ENCODE measurements around the gene PUS1.

The PUS1 gene

DNA sequence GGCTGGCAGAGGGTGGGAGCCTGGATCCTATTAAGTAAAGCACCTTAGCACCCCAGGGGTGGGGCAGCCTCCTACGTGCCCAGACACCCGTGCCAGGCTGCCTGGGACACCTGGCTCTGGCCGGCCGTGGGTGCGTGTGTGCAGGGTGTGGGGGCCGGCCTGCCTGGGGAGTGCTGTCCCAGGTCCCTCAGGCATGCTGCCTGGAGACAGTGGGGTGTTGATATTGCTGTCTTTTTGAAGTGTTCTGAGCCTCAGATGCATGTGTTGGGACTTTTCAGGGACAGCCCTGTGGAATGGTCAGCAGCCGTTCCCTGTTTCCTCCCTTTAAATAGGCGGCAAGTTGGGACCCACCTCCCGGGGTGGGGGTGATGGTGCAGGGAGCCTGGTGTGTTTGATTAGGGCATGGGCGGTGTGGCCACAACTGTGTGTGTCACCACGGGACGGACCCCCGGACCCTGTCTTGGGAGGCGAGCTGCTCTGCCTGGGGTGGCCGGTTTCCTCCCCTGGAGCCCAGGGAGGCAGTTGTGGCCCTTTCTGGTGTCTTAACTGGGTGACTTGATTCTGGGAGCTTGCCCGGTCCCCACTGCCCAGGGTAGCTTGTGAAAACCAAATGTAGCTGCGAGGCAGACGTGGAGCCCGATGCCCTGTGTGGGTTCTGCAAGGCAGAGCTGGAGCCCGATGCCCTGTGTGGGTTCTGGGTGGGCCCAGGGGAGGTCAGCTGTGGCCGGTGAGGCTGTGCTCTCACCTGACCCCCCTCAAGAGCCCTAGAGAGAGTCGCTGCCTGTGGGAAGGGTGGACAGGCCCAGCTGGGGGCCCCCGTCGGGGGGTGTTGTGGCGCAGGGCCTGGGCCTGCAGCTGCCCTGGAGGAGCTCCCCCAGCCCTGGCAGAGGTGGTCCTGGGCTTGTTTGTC is 26.5 kb upstream of the PUS1 start:
- DNase-seq (ENCODE audit: low read depth) = no peak

DNA sequence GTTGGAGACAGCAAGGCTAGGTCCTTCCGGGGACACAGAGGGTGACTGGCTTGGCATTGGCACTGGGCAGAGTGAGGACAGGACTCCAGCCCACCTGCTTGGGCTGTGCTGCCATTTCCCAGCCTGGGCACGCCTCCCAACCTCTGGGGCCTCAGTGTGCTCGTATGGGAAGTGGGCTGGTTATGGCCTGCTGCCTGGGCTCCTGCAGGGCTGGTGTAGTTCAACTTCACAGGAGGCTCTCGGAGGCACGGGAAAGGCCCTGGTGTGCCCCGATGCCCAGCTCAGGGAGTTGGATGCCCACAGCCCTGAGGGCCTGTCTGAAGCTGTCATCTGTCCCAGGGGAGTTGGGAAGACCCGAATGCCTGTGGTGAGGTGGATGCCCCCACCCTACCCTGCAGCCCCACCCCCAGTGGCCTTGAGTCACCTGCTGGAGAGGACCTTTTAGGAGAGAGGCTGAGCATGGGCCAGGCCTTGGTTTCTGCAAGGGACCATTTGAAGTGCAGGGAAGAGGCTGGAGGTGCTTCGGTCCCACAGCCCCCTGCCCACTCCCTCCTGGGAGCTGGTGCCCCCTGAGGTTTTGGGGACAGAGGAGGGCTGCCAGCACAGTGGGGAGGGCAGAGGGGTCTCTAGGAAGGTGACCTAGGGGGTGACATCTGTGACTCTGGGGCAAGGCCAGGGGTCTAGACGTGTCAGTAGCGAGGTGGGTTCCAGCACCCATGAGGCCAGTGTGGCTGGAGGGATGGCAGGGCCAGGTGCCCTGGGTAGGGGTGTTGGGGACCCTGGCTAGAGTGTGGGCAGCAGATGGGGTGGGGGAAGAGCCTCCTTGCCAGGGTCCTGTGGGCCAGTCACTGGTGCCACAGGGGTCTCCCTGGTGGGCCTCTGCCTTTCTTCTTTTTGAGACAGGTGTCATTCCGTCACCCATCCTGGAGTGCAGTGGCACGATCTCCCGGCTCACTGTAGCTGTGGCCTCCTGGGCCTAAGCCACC is 25.5 kb upstream of the PUS1 start:
- DNase-seq (ENCODE audit: low read depth) = no peak

DNA sequence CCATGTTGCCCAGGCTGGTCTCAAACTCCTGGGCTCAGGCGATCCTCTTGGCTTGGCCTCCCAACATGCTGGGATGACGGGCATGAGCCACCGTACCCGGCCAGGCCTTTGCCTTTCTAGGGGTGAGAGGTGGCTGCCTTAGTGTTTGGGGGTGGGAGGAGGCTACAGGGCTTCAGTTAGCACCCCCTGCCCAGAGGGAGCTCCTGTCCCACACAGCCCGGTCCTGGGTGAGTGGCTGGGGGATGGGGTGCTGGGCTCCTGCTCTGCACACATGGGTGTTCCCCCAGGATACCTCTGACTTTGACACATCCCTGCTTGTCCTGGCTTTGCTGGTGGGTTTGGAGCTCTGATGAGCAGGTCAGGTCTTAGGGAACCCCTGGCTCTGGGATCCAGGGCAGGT is 24.7 kb upstream of the PUS1 start:
- DNase-seq (ENCODE audit: low read depth) = no peak

DNA sequence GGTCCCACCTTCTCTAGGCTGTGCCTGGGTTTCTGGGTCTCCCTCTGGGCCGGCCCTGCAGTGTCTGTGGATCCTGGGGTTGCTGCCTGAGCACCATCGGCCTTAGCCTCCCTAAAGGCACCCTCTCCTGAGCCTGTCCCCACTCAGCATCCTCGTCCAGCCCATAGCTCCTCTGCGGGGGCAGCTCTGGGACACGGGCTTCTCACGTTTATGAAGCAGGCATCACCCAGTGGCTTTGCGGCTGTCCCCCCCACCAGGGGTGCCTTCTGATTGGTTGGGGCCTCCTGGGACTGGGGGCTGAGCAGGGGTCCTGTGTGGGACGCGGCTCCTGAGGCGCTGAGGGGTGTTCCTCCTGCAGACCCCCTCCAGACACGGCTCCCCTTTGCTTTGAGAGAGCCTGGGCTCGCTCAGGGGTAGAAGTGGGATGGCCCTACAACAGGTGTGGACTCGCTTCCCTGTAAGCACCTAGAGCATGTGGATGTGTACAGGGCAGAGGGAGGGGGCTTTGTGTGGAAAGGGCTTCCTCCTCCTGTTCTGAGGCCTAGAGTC is 23.9 kb upstream of the PUS1 start:
- no peak for DNase-seq (ENCODE audit: low read depth)

DNA sequence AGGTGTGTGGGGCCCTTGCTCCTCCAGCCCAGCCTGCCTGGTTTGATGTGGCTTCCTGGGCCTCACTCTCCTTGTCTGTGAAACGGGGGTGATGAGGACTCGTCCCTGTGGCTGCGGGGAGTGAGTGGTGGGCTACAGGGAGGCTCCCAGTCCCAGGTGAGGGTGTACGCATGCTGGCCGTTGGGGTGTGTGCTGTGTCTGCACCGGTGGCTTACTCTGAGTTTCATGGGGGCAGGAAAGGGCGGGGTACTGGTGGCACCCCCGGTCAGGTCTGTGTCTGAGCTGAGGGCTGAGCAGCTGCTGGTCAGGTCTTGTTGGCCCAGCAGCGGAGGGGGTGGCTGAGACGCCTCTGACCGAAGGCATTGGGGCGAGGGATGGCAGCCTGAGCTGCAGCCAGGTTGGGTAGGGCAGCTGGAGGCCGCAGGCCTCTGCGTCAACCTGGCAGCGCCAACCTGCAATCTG is 23.4 kb upstream of the PUS1 start:
- no peak for DNase-seq (ENCODE audit: low read depth)

DNA sequence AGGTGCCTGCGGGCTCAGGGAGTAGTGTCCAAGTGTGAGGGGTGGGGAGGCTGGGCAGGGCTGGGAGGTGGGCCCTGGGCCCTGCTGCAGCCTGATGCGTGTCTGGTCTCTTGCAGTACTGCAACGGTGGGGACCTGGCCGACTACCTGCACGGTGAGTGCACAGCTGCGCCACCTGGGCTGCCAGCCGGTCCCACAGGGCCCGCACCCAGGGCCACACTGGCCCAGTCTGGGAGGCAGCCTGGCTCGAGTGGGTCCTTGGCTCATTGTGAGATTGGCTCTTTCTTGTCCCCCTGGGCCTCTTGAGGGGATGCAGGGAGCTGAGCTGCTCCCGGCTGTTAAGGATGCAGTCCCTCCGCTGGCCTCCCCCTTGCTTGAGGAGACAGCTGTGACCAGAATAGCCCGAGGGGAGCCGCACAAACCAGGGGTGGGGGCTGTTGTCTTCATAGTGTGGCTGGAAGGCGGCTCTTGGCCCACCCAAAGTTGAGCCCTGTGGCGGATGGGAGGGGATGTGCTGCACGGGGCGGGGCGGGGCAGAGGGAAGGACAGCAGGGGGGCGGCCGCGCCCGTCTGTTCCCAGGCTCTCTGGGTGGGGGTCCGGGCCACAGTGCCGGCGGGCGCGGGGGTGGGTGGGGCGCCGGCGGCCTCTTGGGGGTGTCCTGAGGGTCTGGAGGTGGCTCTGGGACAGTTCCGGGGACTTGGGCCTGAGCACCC is 21.5 kb upstream of the PUS1 start:
- no peak for DNase-seq (ENCODE audit: low read depth)

DNA sequence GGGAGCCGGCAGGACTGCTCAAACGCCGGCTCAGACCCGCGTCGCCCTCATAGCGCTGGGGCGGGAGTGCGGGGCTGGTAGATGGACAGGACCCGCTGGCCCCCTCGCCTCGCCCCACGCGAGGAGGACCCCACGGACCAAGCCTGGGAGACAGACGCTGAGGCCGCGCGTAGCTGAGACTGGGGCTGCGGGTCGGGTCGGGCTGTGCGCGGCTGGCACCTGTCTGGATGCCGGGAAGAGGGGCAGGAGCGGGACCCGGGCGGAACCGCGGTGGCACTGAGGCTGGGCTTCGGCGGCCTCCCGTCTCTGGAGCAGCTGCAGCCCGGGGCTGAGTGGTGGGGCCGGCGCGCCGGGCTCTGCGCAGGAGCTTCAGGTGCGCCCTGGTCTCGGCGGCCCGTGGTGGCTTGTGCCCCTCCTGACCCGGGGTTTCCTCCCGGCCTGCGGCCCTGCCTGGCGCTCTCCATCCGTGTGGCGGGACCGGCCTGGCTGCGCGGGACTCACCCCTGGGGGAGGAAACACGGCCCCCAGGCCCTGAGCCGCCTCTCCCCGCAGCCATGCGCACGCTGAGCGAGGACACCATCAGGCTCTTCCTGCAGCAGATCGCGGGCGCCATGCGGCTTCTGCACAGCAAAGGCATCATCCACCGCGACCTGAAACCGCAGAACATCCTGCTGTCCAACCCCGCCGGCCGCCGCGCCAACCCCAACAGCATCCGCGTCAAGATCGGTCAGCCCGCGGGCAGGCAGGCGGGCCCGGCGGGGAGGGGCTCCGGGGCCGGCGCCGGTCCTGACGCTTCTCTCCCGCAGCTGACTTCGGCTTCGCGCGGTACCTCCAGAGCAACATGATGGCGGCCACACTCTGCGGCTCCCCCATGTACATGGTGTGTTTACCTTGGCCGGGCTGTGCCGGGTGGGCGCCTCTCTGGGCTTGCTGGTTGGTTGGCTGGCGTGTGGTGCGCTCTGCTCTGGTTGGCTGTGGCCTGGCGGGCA is 20.7 kb upstream of the PUS1 start:
- no peak for DNase-seq (ENCODE audit: low read depth)

DNA sequence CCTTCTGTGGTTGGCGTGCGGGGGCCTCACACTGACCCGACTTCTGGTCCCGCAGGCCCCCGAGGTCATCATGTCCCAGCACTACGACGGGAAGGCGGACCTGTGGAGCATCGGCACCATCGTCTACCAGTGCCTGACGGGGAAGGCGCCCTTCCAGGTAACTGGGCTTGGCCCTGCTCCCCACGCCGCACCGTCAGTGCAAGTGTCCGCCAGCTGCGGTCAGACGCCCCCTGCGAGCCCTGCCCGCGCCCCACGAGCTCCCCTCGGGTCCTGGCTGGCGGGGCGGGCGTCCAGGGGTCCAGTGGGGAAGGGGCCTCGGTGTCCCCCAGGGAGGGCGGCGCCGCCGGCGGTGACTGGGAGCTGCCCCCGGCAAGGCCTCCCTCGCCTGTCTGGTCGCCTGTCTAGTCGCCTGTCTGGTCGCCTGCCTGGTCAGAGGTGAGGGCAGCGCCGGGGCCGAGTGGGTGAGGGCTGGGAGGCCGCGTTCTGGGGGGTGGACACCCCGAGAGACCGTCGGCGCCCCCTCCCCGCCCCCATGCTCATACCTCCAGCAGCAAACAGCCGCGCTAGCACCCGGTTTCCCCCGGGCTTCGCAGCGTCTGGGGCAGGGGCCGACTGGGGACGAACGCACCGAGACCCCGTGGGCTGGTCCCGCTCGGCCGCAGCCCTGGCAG is 19.9 kb upstream of the PUS1 start:
- DNase-seq (ENCODE audit: low read depth) = no peak

DNA sequence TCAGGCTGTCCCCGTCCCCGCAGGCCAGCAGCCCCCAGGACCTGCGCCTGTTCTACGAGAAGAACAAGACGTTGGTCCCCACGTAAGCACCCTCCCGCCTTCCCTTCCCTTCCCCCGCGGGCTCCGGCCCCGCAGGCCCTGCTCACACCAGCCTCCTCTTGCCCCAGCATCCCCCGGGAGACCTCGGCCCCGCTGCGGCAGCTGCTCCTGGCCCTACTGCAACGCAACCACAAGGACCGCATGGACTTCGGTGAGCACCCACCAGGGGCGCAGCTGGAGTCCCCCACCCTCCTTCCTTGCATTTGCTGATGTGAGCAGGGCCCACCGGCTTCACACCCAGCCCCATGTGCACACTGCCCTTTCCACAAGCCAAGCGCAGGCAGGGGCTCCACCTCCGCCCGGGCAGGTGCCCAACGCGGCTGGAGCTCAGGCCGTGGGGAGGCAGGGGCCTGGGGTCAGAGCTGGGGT is 19.3 kb upstream of the PUS1 start:
- DNase-seq (ENCODE audit: low read depth) = no peak

DNA sequence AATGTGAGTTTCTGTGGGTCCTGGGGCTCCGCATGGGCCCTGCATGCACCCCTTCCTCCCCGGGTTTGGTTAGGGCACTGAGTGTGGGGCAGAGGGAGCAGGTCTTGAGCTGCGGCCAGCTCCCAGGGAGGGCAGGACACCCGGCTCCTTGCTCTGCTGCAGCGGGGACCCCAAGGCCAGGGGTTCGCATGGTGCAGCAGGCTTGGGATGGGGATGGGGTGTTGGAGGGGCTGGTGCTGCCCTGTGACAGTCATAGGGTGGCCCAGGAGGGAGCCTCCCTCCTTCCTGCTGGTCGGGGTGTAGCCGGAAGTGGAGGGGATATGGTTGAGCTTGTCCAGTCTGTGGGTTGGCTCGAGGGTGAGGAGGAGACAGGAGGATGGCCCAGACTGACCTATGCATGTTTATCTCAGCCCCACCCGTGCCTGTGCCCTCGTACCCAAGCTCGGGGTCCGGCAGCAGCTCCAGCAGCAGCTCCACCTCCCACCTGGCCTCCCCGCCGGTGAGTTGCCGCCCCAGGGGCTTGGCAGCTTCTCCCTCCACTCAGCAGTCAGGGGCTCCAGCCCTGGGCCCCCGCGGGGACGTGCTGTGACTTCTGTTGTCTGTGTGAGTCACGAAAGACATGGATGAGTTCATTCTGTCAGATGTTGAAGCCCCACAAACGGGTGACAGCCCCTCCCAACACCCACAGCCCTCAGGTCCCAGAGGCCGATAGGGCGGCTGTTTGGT is 18.6 kb upstream of the PUS1 start:
- DNase-seq (ENCODE audit: low read depth) = no peak

DNA sequence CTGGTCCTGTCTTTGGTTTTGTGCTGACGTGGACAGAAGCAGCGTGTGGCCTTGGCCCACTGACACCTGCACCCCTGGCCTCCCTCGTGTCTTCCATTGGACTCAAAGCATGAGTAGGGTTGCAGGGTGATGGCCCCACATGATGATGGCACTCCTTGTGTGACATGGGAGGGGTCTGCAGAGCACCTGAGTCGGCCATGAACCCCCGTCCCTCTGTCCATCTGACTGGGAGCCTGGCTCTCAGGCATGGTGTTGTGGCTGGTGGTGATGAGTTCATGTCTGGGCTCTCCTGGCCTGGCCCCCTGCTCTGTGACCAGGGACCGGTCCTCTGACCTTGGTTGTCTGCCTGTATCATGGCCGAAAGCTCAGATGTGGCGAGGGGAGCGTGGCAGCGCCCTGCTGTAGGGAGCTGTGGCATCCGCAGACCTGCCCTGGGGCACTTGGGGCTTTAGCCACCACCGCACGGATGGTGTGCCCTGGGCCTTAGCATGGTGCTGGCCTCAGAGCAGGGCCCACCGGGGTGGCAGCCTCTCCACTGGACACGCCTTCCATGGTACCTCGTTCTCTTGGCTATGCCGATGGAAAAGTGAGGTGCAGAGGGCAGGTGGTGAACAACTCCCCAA is 17.9 kb upstream of the PUS1 start:
- DNase-seq (ENCODE audit: low read depth) = no peak

DNA sequence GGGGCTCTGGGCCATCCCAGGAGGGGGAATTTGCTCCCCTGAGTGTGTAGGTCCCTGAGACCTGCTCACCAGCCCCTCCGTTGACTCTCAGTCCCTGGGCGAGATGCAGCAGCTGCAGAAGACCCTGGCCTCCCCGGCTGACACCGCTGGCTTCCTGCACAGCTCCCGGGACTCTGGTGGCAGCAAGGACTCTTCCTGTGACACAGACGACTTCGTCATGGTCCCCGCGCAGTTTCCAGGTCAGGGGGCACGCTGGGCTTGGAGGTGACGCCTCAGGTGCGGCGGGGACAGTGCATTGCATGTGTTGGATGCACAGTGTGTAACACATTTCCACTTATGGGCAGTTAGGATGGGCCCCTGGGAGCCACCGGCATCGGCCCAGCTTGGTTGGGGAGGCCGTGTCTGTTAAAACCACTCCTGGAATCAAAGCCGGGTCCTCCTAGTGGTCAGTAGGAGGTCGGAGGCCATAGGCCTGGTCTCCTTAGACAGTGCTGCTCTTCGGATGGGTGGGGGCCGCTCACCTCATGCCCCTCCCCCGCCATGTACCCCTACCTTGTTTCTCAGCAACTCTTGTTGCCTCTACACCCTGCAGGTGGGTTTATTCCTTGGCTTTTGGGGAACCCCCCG is 17.1 kb upstream of the PUS1 start:
- no peak for DNase-seq (ENCODE audit: low read depth)

DNA sequence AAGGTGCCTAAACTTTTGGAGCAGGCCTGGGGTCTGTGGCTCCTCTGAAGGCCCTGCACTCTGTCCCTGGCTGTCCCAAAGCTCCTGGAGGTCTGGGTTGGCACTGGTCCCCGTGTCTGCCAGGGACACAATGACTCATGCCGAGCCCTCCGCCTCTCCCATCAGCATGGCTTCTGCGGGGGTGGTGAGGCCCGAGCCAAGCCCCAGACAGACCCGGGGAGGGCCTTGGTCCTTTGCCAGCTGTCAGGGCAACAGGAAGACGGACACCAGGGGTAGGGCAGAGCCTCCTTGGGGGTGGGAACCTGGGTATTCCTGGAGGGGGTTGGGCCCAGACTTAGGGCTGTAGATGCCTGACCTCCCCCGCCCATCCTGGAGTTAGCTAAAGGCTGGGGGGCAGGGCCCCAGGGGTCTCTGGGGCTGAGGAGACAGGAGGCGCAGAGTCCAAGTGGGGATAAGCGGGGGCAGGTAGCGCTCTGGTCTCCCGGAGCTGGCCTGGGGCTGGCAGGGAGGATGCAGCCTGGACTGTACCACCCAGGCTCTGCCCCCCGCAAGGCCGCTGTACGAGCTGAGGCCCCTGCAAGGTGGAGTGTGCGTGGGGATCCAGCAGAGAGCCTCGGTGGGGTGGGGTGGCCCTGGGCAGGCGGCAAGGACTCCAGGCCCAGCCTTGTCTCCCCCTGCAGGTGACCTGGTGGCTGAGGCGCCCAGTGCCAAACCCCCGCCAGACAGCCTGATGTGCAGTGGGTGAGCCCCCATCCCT is 16.4 kb upstream of the PUS1 start:
- no peak for DNase-seq (ENCODE audit: low read depth)

DNA sequence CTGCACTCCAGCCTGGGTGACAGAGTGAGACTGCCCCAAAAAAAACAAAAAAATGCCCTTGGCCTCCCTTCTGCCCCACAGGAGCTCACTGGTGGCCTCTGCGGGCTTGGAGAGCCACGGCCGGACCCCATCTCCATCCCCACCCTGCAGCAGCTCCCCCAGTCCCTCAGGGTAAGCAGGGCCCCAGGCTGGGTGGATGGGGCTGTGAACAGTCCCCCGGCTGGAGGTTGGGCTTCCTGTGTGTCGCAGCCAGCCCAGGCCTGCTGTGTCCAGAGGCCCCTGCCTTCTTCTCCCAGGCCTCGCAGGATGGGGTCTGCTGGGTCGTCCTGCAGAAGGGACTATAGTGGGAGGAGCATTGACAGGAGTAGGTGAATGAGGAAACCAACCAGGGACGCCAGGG is 15.4 kb upstream of the PUS1 start:
- DNase-seq (ENCODE audit: low read depth) = no peak

DNA sequence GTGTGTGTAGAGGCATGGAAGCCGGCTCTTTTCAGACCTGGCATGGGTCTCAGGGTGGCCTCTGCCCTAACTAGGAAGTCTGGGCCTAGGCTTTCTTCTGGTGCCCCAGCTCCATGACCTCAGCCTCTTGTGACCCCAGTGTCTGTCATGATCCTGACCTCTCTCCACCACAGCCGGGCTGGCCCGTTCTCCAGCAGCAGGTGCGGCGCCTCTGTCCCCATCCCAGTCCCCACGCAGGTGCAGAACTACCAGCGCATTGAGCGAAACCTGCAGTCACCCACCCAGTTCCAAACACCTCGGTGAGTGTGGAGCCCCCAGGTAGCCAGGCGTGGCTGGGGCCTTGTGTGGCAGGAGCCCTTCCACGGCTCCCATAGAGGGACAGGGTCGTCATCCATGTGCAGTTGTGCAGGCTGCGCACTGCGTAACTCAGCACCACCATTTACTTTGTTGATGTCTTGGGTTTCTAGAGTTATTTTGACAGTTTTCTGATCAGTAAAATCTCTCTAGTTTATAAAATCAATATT is 14.8 kb upstream of the PUS1 start:
- DNase-seq (ENCODE audit: low read depth) = no peak

DNA sequence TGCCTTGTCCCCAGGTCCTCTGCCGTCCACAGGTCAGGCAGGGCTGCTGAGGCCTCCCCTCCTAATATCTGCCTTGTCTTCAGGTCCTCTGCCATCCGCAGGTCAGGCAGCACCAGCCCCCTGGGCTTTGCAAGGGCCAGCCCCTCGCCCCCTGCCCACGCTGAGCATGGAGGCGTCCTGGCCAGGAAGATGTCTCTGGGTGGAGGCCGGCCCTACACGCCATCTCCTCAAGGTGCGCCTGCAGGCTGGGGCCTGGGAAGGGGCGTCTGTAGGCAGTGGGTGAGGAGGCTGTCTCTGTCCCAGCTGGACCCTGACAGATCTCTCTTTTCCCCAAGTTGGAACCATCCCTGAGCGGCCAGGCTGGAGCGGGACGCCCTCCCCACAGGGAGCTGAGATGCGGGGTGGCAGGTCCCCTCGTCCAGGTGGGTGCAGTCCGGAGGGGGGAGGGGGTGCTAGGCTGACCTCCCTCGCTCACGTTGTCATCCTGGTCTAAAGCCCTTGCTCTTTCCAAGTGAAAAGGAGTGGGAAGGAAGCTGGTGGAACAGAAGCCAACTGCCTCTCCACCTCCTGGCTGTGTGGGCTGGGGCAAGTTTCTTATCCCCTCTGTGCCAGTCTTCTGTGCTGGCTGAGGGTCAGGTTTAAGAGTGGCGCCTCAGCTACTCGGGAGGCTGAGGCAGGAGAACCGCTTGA is 13.9 kb upstream of the PUS1 start:
- no peak for DNase-seq (ENCODE audit: low read depth)

DNA sequence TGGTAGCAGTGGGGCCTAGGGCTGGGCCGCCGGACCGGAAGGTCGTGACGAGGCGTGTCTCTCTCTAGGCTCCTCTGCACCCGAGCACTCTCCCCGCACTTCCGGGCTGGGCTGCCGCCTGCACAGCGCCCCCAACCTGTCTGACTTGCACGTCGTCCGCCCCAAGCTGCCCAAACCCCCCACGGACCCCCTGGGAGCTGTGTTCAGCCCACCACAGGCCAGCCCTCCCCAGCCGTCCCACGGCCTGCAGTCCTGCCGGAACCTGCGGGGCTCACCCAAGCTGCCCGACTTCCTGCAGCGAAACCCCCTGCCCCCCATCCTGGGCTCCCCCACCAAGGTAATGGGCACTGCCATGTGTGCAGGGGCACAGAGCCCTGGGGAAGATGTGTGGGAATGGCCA is 13.3 kb upstream of the PUS1 start:
- DNase-seq (ENCODE audit: low read depth) = no peak

Data from CMK (cell line).